Neural progenitor cell (in vitro differentiated cells): ENCODE data around the gene PRKCH.

Experiments used
- EZH2phosphoT487 ChIP-seq: fragments of 200-600 bp; sonication (generic); IDR thresholded peaks from 2 replicates; pipeline ENCODE4 v1.6.1; 2017; ENCODE audit warnings: antibody characterized with exemption
- TF ChIP-seq, protein P1 (sequence below): fragments of 200-600 bp; sonication (generic); IDR thresholded peaks from 2 replicates; pipeline ENCODE4 v1.5.1; 2017; ENCODE audit warnings: antibody characterized with exemption, mild to moderate bottlenecking

DNA sequence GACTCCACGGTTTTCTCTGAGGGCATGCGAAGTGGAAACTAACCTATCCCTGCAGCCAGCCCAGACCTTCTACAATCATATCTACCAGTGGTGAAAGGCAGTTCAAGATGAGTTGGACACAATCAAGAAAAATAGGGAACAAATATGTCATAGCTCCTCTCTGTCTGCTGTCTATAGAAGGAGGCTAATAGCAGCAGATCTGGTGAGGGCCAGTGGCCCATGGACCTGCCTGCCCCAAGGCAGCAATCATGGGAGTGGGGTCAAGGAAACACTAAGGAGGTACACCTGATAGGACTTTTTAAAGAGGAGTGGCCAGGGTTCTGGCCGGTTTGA, 149.5 kb downstream of the PRKCH start:
- TF ChIP-seq, protein P1, sequence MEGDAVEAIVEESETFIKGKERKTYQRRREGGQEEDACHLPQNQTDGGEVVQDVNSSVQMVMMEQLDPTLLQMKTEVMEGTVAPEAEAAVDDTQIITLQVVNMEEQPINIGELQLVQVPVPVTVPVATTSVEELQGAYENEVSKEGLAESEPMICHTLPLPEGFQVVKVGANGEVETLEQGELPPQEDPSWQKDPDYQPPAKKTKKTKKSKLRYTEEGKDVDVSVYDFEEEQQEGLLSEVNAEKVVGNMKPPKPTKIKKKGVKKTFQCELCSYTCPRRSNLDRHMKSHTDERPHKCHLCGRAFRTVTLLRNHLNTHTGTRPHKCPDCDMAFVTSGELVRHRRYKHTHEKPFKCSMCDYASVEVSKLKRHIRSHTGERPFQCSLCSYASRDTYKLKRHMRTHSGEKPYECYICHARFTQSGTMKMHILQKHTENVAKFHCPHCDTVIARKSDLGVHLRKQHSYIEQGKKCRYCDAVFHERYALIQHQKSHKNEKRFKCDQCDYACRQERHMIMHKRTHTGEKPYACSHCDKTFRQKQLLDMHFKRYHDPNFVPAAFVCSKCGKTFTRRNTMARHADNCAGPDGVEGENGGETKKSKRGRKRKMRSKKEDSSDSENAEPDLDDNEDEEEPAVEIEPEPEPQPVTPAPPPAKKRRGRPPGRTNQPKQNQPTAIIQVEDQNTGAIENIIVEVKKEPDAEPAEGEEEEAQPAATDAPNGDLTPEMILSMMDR = no peak
- TF ChIP-seq EZH2phosphoT487 = no peak
